ENCODE measurements around the gene GPHB5. TPM values are rescaled to one million over a fixed set of nuclear protein-coding genes. Genes with fewer than 3 reads are reported as not detected.

The GPHB5 gene, protein sequence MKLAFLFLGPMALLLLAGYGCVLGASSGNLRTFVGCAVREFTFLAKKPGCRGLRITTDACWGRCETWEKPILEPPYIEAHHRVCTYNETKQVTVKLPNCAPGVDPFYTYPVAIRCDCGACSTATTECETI
- not detected in 2 replicates for total RNA-seq (2021)
- percentile 21 among the genes with signal in this experiment for Bru-seq, nascent RNA
- percentile 21 among the genes with signal in this experiment for BruChase-seq, experiment 1, labeled RNA remaining after a 2-hour chase
- percentile 25 among the genes with signal in this experiment for BruChase-seq, experiment 2, labeled RNA remaining after a 6-hour chase
- long read RNA-seq = 0 reads

DNA sequence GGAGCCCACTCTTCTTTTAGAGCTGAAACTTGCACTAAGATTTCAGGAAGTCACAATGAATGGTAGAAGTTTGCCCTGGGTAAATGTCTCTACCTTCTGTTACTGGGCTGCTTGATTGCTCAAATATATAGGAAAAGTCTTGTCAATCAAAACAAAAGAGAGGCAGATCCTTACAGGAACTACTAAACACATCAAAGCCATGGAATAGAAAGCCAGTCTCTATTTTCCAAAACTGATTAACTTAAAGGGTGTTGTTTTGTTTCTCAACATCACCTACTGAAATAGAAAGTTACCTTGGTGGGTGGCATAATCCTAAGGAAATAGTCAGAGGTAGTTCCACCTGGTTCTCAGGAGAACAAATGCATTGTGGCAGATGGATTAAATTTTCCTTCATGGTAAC is at the start of gene GPHB5:
Gene GPHB5, minus strand, starts transcription at position 101 of the 400 bp plus-strand sequence. CDS start 1,086 bp downstream, outside the sequence.
- intact Hi-C loops (cut with micrococcal nuclease; ENCODE audit: unreplicated experiment) = no loop called here
- POLR2A ChIA-PET (ENCODE audit: low non-redundant PET) = no interaction called here
- BruUV-seq (replicated peaks) = no TSS peak

DNA sequence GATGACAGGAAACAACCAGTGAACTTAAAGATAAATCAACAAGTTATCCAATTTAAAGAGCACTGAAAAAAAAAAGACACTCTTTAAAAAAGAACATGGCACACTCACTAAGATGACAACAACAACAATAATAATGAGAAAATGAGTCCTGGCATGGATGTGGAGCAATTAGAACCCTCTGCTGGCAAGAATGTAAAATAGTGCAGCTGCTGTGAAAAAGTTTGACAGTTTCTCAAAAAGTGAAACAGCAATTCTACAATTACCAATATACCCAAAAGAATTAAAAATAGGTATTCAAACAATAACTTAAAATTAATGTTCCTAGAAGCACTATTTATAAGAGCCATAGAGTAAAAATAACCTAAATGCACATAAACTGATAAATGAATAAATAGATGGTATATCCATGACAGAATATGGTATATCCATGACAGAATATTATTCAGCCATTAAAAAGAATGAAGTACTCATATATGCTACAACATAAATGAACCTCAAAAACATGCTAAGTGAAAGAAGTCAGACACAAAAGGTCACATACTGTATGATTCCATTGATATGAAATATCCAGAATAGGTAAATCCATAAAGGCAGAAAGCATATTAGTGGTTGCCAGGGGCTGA is 49.1 kb upstream of the GPHB5 start:
- Histone ChIP-seq H3K27ac (ENCODE audit: low read depth, low read length, poor library complexity, severe bottlenecking) (no peak overlapping the region), H3K27me3 (replicated peaks; ENCODE audit: insufficient read depth, low read depth, low read length, poor library complexity) (no peaks in the 10 kb centered on the region), H3K36me3 (ENCODE audit: insufficient read depth, low read length, poor library complexity, severe bottlenecking) (no peaks in the 10 kb centered on the region), H3K4me3 (ENCODE audit: low read depth, low read length, poor library complexity, severe bottlenecking) (no peak overlapping the region), H3K4me1 (ENCODE audit: insufficient read depth, low read length, poor library complexity, severe bottlenecking) (no peaks in the 10 kb centered on the region), H3K9me3 (ENCODE audit: low read depth, low read length, poor library complexity, severe bottlenecking) (peaks cover 7% of the 10 kb centered on the region)
- ChIA-PET POLR2A (ENCODE audit: low non-redundant PET) (no interaction called here), CTCF (no interaction called here)
- BruUV-seq (replicated peaks) = no TSS peak
- TF ChIP-seq, protein P1, sequence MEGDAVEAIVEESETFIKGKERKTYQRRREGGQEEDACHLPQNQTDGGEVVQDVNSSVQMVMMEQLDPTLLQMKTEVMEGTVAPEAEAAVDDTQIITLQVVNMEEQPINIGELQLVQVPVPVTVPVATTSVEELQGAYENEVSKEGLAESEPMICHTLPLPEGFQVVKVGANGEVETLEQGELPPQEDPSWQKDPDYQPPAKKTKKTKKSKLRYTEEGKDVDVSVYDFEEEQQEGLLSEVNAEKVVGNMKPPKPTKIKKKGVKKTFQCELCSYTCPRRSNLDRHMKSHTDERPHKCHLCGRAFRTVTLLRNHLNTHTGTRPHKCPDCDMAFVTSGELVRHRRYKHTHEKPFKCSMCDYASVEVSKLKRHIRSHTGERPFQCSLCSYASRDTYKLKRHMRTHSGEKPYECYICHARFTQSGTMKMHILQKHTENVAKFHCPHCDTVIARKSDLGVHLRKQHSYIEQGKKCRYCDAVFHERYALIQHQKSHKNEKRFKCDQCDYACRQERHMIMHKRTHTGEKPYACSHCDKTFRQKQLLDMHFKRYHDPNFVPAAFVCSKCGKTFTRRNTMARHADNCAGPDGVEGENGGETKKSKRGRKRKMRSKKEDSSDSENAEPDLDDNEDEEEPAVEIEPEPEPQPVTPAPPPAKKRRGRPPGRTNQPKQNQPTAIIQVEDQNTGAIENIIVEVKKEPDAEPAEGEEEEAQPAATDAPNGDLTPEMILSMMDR (conservative IDR thresholded peaks at IDR 0.05; ENCODE audit: low read depth, low read length) = peak; percentile 23; the same call in 1 of the 2 replicates
- TF ChIP-seq EZH2 (IDR thresholded peaks at IDR 0.05; ENCODE audit: borderline replicate concordance, low read depth, low read length, poor library complexity, severe bottlenecking) = no peak
- intact Hi-C loops (cut with micrococcal nuclease; ENCODE audit: unreplicated experiment) = no loop called here
- DNase-seq (ENCODE audit: low spot score) = no peak

More for the DNA sequence above, at the start of gene GPHB5:
- Histone ChIP-seq H3K27me3 (replicated peaks; ENCODE audit: insufficient read depth, low read depth, low read length, poor library complexity) (no peaks in the 10 kb centered on the region), H3K4me3 (ENCODE audit: low read depth, low read length, poor library complexity, severe bottlenecking) (no peak within 1 kb of the TSS), H3K9me3 (ENCODE audit: low read depth, low read length, poor library complexity, severe bottlenecking) (no peaks in the 10 kb centered on the region), H3K4me1 (ENCODE audit: insufficient read depth, low read length, poor library complexity, severe bottlenecking) (no peaks in the 10 kb centered on the region), H3K27ac (ENCODE audit: low read depth, low read length, poor library complexity, severe bottlenecking) (no peak within 1 kb of the TSS), H3K36me3 (ENCODE audit: insufficient read depth, low read length, poor library complexity, severe bottlenecking) (no peaks in the 10 kb centered on the region)
- TF ChIP-seq, protein P1 (conservative IDR thresholded peaks at IDR 0.05; ENCODE audit: low read depth, low read length) = no peak
- no peak for TF ChIP-seq EZH2 (IDR thresholded peaks at IDR 0.05; ENCODE audit: borderline replicate concordance, low read depth, low read length, poor library complexity, severe bottlenecking)
- CTCF ChIA-PET = no interaction called here
- no peak for DNase-seq (ENCODE audit: low spot score)

DNA sequence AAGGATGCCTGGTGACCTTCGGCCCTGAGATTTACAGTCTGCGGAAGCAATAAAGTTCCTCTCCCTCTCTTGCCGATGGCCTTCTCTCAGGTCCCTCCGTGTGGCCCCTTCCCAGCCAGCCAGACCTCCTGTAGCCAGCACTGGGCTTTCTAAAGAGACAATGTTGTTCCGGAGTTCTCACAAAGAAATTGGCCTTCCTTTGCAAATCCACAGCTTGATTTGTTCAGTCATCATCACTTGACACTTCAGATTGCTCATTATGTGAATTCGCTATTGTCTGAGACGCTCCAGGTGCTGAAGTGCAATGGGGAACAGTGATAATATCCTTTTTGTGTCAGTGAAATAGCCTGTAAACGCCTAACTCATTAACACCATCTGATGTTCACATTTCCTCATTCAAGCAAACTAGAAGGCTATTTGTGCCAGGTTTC is 43.7 kb upstream of the GPHB5 start:
- Histone ChIP-seq H3K27ac (ENCODE audit: low read depth, low read length, poor library complexity, severe bottlenecking) (no peak overlapping the region), H3K36me3 (ENCODE audit: insufficient read depth, low read length, poor library complexity, severe bottlenecking) (no peaks in the 10 kb centered on the region), H3K4me3 (ENCODE audit: low read depth, low read length, poor library complexity, severe bottlenecking) (no peak overlapping the region), H3K27me3 (replicated peaks; ENCODE audit: insufficient read depth, low read depth, low read length, poor library complexity) (no peaks in the 10 kb centered on the region), H3K4me1 (ENCODE audit: insufficient read depth, low read length, poor library complexity, severe bottlenecking) (no peaks in the 10 kb centered on the region), H3K9me3 (ENCODE audit: low read depth, low read length, poor library complexity, severe bottlenecking) (peaks cover 7% of the 10 kb centered on the region)
- intact Hi-C loops (cut with micrococcal nuclease; ENCODE audit: unreplicated experiment) = no loop called here
- no TSS peak for BruUV-seq (replicated peaks)
- ChIA-PET CTCF (no interaction called here), POLR2A (ENCODE audit: low non-redundant PET) (no interaction called here)
- DNase-seq (ENCODE audit: low spot score) = no peak
- TF ChIP-seq EZH2 (IDR thresholded peaks at IDR 0.05; ENCODE audit: borderline replicate concordance, low read depth, low read length, poor library complexity, severe bottlenecking) = no peak
- TF ChIP-seq, protein P1 (conservative IDR thresholded peaks at IDR 0.05; ENCODE audit: low read depth, low read length) = no peak
